ENCODE measurements around the gene PLPP3. TPM values are rescaled to one million over a fixed set of nuclear protein-coding genes. Genes with fewer than 3 reads are reported as not detected.

The PLPP3 gene
- total RNA-seq, 1 donor: 243 TPM

GRCh38 chr1:56575865-56576264 is 3.5 kb downstream of the PLPP3 start:
- no peaks in the 10 kb centered on the region for H3K9me3 ChIP-seq (ENCODE audit: low read depth, low read length)
- H3K4me3 ChIP-seq (ENCODE audit: insufficient read depth, low read length): peak overlapping the region; percentile 58
- no peak overlapping the region for H2AFZ ChIP-seq (ENCODE audit: low read length)
- peaks cover 6% of the 10 kb centered on the region for H3K36me3 ChIP-seq (ENCODE audit: insufficient read depth, low read length)
- no peak overlapping the region for H3K27ac ChIP-seq (ENCODE audit: low read depth, low read length)
- H3K27me3 ChIP-seq (ENCODE audit: insufficient read depth, low read length): no peaks in the 10 kb centered on the region
- peak overlapping the region; percentile 85 for H3K4me2 ChIP-seq (ENCODE audit: insufficient read depth, low read length)
- TF ChIP-seq CTCF (IDR thresholded peaks at IDR 0.05; ENCODE audit: extremely low read depth, low read depth, low read length): no peak
- peaks cover 53% of the 10 kb centered on the region for H4K20me1 ChIP-seq (ENCODE audit: insufficient read depth, low read length)
- peaks cover 85% of the 10 kb centered on the region for H3K79me2 ChIP-seq (ENCODE audit: insufficient read depth, low read length)
- no peak for DNase-seq (ENCODE audit: insufficient read length, low spot score, missing footprints)
- peaks cover 26% of the 10 kb centered on the region for H3K4me1 ChIP-seq (ENCODE audit: insufficient read depth, low read length)

- peak overlapping the region; percentile 85 for H3K4me2 ChIP-seq (ENCODE audit: insufficient read depth, low read length)
- no peak for DNase-seq (ENCODE audit: insufficient read length, low spot score, missing footprints)
- peaks cover 20% of the 10 kb centered on the region for H3K4me1 ChIP-seq (ENCODE audit: insufficient read depth, low read length)
- H3K79me2 ChIP-seq (ENCODE audit: insufficient read depth, low read length): peaks cover 93% of the 10 kb centered on the region
- peaks cover 62% of the 10 kb centered on the region for H4K20me1 ChIP-seq (ENCODE audit: insufficient read depth, low read length)
- peak overlapping the region; percentile 58 for H3K4me3 ChIP-seq (ENCODE audit: insufficient read depth, low read length)
- no peaks in the 10 kb centered on the region for H3K9me3 ChIP-seq (ENCODE audit: low read depth, low read length)
- peaks cover 6% of the 10 kb centered on the region for H3K36me3 ChIP-seq (ENCODE audit: insufficient read depth, low read length)
- TF ChIP-seq CTCF (IDR thresholded peaks at IDR 0.05; ENCODE audit: extremely low read depth, low read depth, low read length): no peak
- H3K27me3 ChIP-seq (ENCODE audit: insufficient read depth, low read length): no peaks in the 10 kb centered on the region
- H2AFZ ChIP-seq (ENCODE audit: low read length): no peak overlapping the region
- no peak overlapping the region for H3K27ac ChIP-seq (ENCODE audit: low read depth, low read length)
Observed at GRCh38 chr1:56574794-56575193, 4.6 kb downstream of the PLPP3 start.

- Histone ChIP-seq H3K4me2 (ENCODE audit: insufficient read depth, low read length) (peak overlapping the region; percentile 25), H3K4me1 (ENCODE audit: insufficient read depth, low read length) (peaks cover 19% of the 10 kb centered on the region), H3K36me3 (ENCODE audit: insufficient read depth, low read length) (peaks cover 6% of the 10 kb centered on the region), H3K4me3 (ENCODE audit: insufficient read depth, low read length) (no peak overlapping the region), H3K9me3 (ENCODE audit: low read depth, low read length) (no peaks in the 10 kb centered on the region), H3K79me2 (ENCODE audit: insufficient read depth, low read length) (peaks cover 100% of the 10 kb centered on the region), H3K27me3 (ENCODE audit: insufficient read depth, low read length) (no peaks in the 10 kb centered on the region), H3K27ac (ENCODE audit: low read depth, low read length) (no peak overlapping the region), H2AFZ (ENCODE audit: low read length) (no peak overlapping the region), H4K20me1 (ENCODE audit: insufficient read depth, low read length) (peaks cover 65% of the 10 kb centered on the region)
- TF ChIP-seq CTCF (IDR thresholded peaks at IDR 0.05; ENCODE audit: extremely low read depth, low read depth, low read length): no peak
- DNase-seq (ENCODE audit: insufficient read length, low spot score, missing footprints): no peak
Observed at GRCh38 chr1:56573311-56573710, 6.1 kb downstream of the PLPP3 start.

- Histone ChIP-seq H3K4me1 (ENCODE audit: insufficient read depth, low read length) (peaks cover 17% of the 10 kb centered on the region), H3K36me3 (ENCODE audit: insufficient read depth, low read length) (peaks cover 6% of the 10 kb centered on the region), H3K4me2 (ENCODE audit: insufficient read depth, low read length) (peak overlapping the region; percentile 25), H3K27ac (ENCODE audit: low read depth, low read length) (no peak overlapping the region), H3K4me3 (ENCODE audit: insufficient read depth, low read length) (no peak overlapping the region), H2AFZ (ENCODE audit: low read length) (no peak overlapping the region), H3K79me2 (ENCODE audit: insufficient read depth, low read length) (peaks cover 100% of the 10 kb centered on the region), H4K20me1 (ENCODE audit: insufficient read depth, low read length) (peaks cover 58% of the 10 kb centered on the region), H3K9me3 (ENCODE audit: low read depth, low read length) (no peaks in the 10 kb centered on the region), H3K27me3 (ENCODE audit: insufficient read depth, low read length) (no peaks in the 10 kb centered on the region)
- TF ChIP-seq CTCF (IDR thresholded peaks at IDR 0.05; ENCODE audit: extremely low read depth, low read depth, low read length): no peak
- DNase-seq (ENCODE audit: insufficient read length, low spot score, missing footprints): no peak
Observed at GRCh38 chr1:56572334-56573050, 6.9 kb downstream of the PLPP3 start.
